HCT116 (cell line): Measurements from ENCODE around the gene TACO1. TPM values are rescaled to one million over a fixed set of nuclear protein-coding genes. Genes with fewer than 3 reads are reported as not detected.

Experiments used
- ATAC-seq: fragments of 200-7000 bp; cut with Tn5 transposase; 2 replicates; pipeline ENCODE4 v1.9.1; 2020; ENCODE audit warnings: mild to moderate bottlenecking, moderate library complexity
- BruUV-seq: library from RNA; stranded (reverse); fragments of 400-500 nt; replicated peaks from 2 replicates; lab custom pipeline; 2021; lab: Mats Ljungman, UMichigan
- CTCF ChIA-PET: fragments of 300-600 bp; sonication (Branson Sonifier 250); formaldehyde crosslinking; loops from one replicate; lab custom pipeline; 2021; ENCODE audit warnings: antibody characterized with exemption; lab: Charles Lee
- POLR2A ChIA-PET: fragments of 300-600, 350-600 bp; sonication (Branson Sonifier 250); formaldehyde crosslinking; loops from one replicate; lab custom pipeline; 2021; ENCODE audit warnings: antibody characterized with exemption; lab: Charles Lee
- RAD21 ChIA-PET, 2 experiments: fragments of 300-600 bp; sonication (Branson Sonifier 250); formaldehyde crosslinking; loops; one replicate each; lab custom pipeline; 2023; ENCODE audit warnings: low total read pairs in 2 of 2; ENCODE audit not compliant: uncharacterized antibody in 2 of 2, unreplicated experiment in 2 of 2, low non-redundant PET in 1 of 2; lab: Charles Lee
- DNase-seq: peaks from one replicate; pipeline ENCODE4 v3.0.0-alpha.2; 2010; ENCODE audit warnings: low read depth, low spot score
- H2AFZ ChIP-seq: fragments of 200-600 bp; shearing (Covaris generic), sonication (generic); 2 replicates; pipeline ENCODE4 v1.6.1; 2017; ENCODE audit warnings: low read depth, mixed run types, mixed read lengths, antibody characterized with exemption, low read length; ENCODE audit not compliant: poor library complexity, severe bottlenecking
- H3K27ac ChIP-seq: 2 replicates; pipeline ENCODE4 v1.5.1; 2012; ENCODE audit warnings: low read depth, low read length
- H3K27me3 ChIP-seq: fragments of 200-600 bp; sonication (generic); 2 replicates; pipeline ENCODE4 v1.6.1; 2016; ENCODE audit warnings: mixed run types, low read length, mixed read lengths; ENCODE audit not compliant: insufficient read depth
- H3K36me3 ChIP-seq, 2 experiments: fragments of 200-500 bp in 1 of 2; fragments of 200-600 bp in 1 of 2; sonication (Bioruptor generic) in 1 of 2; sonication (generic) in 1 of 2; 2 replicates each; pipeline versions ENCODE4 v1.5.1 to v1.6.1; 2014 to 2016; ENCODE audit warnings: low read length in 2 of 2, inconsistent platforms in 1 of 2, mixed read lengths in 1 of 2, mixed run types in 1 of 2; ENCODE audit not compliant: insufficient read depth in 2 of 2, control insufficient read depth in 1 of 2
- H3K4me1 ChIP-seq, 2 experiments: fragments of 200-600 bp in 1 of 2; sonication (generic) in 1 of 2; 2 replicates each; pipeline versions ENCODE4 v1.5.1 to v1.6.1; 2012 to 2017; ENCODE audit warnings: low read length in 2 of 2, inconsistent platforms in 1 of 2, mild to moderate bottlenecking in 1 of 2, mixed read lengths in 1 of 2, mixed run types in 1 of 2, moderate library complexity in 1 of 2; ENCODE audit not compliant: insufficient read depth in 2 of 2, control insufficient read depth in 1 of 2
- H3K4me2 ChIP-seq: fragments of 200-600 bp; sonication (generic); 2 replicates; pipeline ENCODE4 v1.6.1; 2017; ENCODE audit warnings: mixed run types, low read length, mixed read lengths
- H3K4me3 ChIP-seq, 2 experiments: fragments of 200-600 bp in 1 of 2; sonication (generic) in 1 of 2; replicated peaks in 1 of 2; 2 replicates each; pipeline ENCODE4 v1.5.1; 2011 to 2016; ENCODE audit warnings: low read length in 2 of 2, control low read depth in 1 of 2, low read depth in 1 of 2, mild to moderate bottlenecking in 1 of 2, mixed read lengths in 1 of 2, mixed run types in 1 of 2
- H3K79me2 ChIP-seq: fragments of 200-600 bp; sonication (generic); 2 replicates; pipeline ENCODE4 v1.6.1; 2017; ENCODE audit warnings: mild to moderate bottlenecking, mixed run types, low read length, moderate library complexity, mixed read lengths; ENCODE audit not compliant: insufficient read depth
- H3K9ac ChIP-seq: fragments of 200-600 bp; sonication (generic); 2 replicates; pipeline ENCODE4 v1.6.1; 2016; ENCODE audit warnings: low read length, mixed read lengths
- H3K9me2 ChIP-seq: fragments of 200-600 bp; sonication (generic), shearing (Covaris generic); 2 replicates; pipeline ENCODE4 v1.6.1; 2017; ENCODE audit warnings: mixed run types, mild to moderate bottlenecking, moderate library complexity; ENCODE audit not compliant: insufficient read depth
- H3K9me3 ChIP-seq, 2 experiments: fragments of 200-500 bp in 1 of 2; fragments of 200-600 bp in 1 of 2; sonication (Bioruptor generic) in 1 of 2; sonication (generic) in 1 of 2; 2 replicates each; pipeline ENCODE4 v1.6.1; 2014 to 2017; ENCODE audit warnings: low read length in 2 of 2, mixed read lengths in 2 of 2, inconsistent platforms in 1 of 2, low read depth in 1 of 2, mild to moderate bottlenecking in 1 of 2, mixed run types in 1 of 2, moderate library complexity in 1 of 2; ENCODE audit not compliant: control insufficient read depth in 1 of 2, insufficient read depth in 1 of 2
- H4K20me1 ChIP-seq: fragments of 200-600 bp; sonication (generic), shearing (Covaris generic); 2 replicates; pipeline ENCODE4 v1.6.1; 2017; ENCODE audit warnings: mixed run types, mild to moderate bottlenecking, moderate library complexity; ENCODE audit not compliant: insufficient read depth
- ATF3 ChIP-seq: IDR thresholded peaks from 2 replicates; pipeline ENCODE4 v1.6.1; 2012
- CBX3 ChIP-seq: IDR thresholded peaks from 2 replicates; pipeline ENCODE4 v1.6.1; 2012; ENCODE audit warnings: low read depth
- CEBPB ChIP-seq: IDR thresholded peaks from 2 replicates; pipeline ENCODE4 v1.6.1; 2012; ENCODE audit warnings: low read depth
- EGR1 ChIP-seq: IDR thresholded peaks from 2 replicates; pipeline ENCODE4 v1.6.1; 2012; ENCODE audit warnings: low read depth
- ELF1 ChIP-seq: IDR thresholded peaks from 2 replicates; pipeline ENCODE4 v1.6.1; 2012; ENCODE audit warnings: low read depth, borderline replicate concordance
- EZH2phosphoT487 ChIP-seq: fragments of 200-600 bp; IDR thresholded peaks from 2 replicates; pipeline ENCODE4 v1.6.1; 2018; ENCODE audit warnings: antibody characterized with exemption, borderline replicate concordance
- JUND ChIP-seq: IDR thresholded peaks from 2 replicates; pipeline ENCODE4 v1.6.1; 2012
- MAX ChIP-seq: IDR thresholded peaks from 2 replicates; pipeline ENCODE4 v1.6.1; 2012
- POLR2AphosphoS5 ChIP-seq: IDR thresholded peaks from 2 replicates; pipeline ENCODE4 v1.6.1; 2011; ENCODE audit warnings: mild to moderate bottlenecking, low read depth, low read length, moderate library complexity
- REST ChIP-seq: IDR thresholded peaks from 2 replicates; pipeline ENCODE4 v1.6.1; 2012; ENCODE audit warnings: low read depth
- SIN3A ChIP-seq: IDR thresholded peaks from 2 replicates; pipeline ENCODE4 v1.6.1; 2012; ENCODE audit warnings: low read depth
- SP1 ChIP-seq: IDR thresholded peaks from 2 replicates; pipeline ENCODE4 v1.6.1; 2012; ENCODE audit warnings: low read depth
- SRF ChIP-seq: IDR thresholded peaks from 2 replicates; pipeline ENCODE4 v1.6.1; 2012; ENCODE audit warnings: low read depth
- TCF7L2 ChIP-seq: IDR thresholded peaks from 2 replicates; pipeline ENCODE4 v1.7.0; 2011; ENCODE audit warnings: borderline replicate concordance, inconsistent platforms; ENCODE audit not compliant: insufficient read depth, insufficient read length; ENCODE audit errors: extremely low read depth
- ZBTB33 ChIP-seq: IDR thresholded peaks from 2 replicates; pipeline ENCODE4 v1.6.1; 2011; ENCODE audit warnings: mild to moderate bottlenecking, low read length, moderate library complexity; ENCODE audit not compliant: insufficient replicate concordance; ENCODE audit errors: extremely low read depth
- ZFX ChIP-seq: fragments of 450-650 bp; IDR thresholded peaks from 2 replicates; pipeline ENCODE4 v1.6.1; 2017
- ZNF274 ChIP-seq: fragments of 200-500 bp; sonication (Bioruptor generic); IDR thresholded peaks from 2 replicates; pipeline ENCODE4 v1.6.1; 2014; ENCODE audit warnings: mild to moderate bottlenecking, low read depth, low read length, inconsistent platforms
- intact Hi-C: fragments of 100-400 bp; cut with micrococcal nuclease; formaldehyde crosslinking; loops from 2 replicates; pipeline ENCODE4 v1.10.0; 2022
- total RNA-seq: library from RNA; stranded (reverse); gene quantifications from one replicate; pipeline ENCODE4 v1.2.1, GENCODE V29; 2021; ENCODE audit not compliant: unreplicated experiment

TACO1 gene
- total RNA-seq, 1 experiment from 2014 or later: 39.6 TPM

- no TSS peak for BruUV-seq
- Histone ChIP-seq H3K9me3 (no peaks in the 10 kb centered on the region), H3K27ac (no peak overlapping the region), H2AFZ (no peak overlapping the region), H3K4me1 (peaks cover 8 to 13% of the 10 kb centered on the region in 2 experiments; a peak in 3 of 4 replicates), H4K20me1 (no peaks in the 10 kb centered on the region), H3K9ac (no peak overlapping the region), H3K27me3 (no peaks in the 10 kb centered on the region), H3K4me3 (no peak overlapping the region), H3K36me3 (no peaks in the 10 kb centered on the region), H3K4me2 (no peak overlapping the region), H3K79me2 (no peaks in the 10 kb centered on the region), H3K9me2 (no peaks in the 10 kb centered on the region)
- no peak for TF ChIP-seq POLR2AphosphoS5
- TF ChIP-seq SP1: no peak
- TF ChIP-seq ZBTB33: no peak
- no peak for TF ChIP-seq EZH2phosphoT487
- TF ChIP-seq JUND: no peak
- TF ChIP-seq MAX: no peak
- TF ChIP-seq ZFX: no peak
- no peak for TF ChIP-seq EGR1
- no peak for TF ChIP-seq ELF1
- TF ChIP-seq TCF7L2: no peak
- no peak for TF ChIP-seq SRF
- no peak for TF ChIP-seq CBX3
- TF ChIP-seq REST: no peak
- no peak for TF ChIP-seq CEBPB
- no peak for TF ChIP-seq ZNF274
- no peak for TF ChIP-seq SIN3A
- TF ChIP-seq ATF3: no peak
- RAD21 ChIA-PET: no interaction called here
- no peak for ATAC-seq
- POLR2A ChIA-PET: no interaction called here
- CTCF ChIA-PET: no interaction called here
- DNase-seq: no peak
- intact Hi-C loops: no loop called here
These were observed 45.2 kb downstream of the TACO1 start for GRCh38 chr17:63645775-63646487.
